ENCODE data around the gene CAND1.
"Not testable (repeated sequence)": the region's sequence is repeated elsewhere in the genome, so short reads cannot be mapped to it uniquely, and the experiment has no call there.

Gene CAND1

DNA sequence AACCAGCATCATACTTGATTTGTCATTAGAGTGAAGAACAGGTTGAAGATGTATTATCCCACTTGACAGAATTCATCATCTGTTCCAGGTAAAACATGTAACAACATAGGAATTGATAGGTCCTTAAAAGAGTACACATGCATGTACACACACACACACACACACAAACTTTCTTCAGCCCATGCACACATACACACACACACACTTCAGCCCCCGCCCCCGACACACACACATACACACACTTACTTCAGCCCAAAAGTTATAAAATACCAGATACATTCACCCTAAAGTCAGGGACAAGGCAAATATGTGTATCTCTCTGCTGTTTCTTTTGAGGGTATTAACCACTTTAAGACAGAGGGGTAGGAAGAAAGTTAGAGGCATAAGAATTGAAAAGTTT, 15.4 kb downstream of the CAND1 start:
- DNase-seq = no peak

DNA sequence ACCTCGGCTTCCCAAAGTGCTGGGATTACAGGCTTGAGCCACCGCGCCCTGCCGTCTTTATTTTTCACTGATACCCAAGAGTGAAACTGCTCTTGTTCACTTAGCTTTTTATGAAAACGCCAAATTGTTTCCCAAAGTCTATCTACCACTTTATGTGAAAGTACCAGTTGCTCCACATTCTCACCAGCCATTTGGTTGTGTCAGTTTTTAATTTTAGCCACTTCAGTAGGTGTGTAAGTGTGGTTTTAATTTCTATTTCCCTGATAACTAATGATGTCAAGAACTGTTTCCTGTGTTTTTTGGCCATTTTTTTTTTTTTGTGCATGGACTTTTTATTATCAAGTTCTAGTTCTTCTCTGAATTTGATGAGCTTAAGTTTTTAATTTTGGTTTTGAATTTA, 17.1 kb downstream of the CAND1 start:
- DNase-seq = no peak

- DNase-seq = no peak
These were observed 18.2 kb downstream of the CAND1 start for GRCh38 chr12:67287311-67287710.

DNA sequence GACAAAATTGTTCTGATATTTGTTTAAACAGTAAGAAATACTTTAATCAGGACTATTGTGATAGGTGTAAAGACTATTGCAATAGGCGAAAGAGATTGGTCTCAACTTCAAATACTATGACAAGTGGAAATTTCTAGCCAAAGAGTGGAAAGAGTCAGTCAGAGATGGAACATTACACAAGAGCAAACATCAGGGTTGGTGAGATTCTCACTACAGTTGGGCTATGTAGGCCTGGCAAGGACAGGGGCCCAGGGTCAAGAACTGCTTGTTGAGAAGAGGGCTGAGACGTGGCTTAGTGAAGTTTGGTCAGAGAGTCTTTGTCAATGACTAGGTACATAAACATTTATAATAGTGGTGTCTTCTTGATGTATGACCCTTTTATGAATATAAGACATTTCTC, 19.4 kb downstream of the CAND1 start:
- DNase-seq = no peak

DNA sequence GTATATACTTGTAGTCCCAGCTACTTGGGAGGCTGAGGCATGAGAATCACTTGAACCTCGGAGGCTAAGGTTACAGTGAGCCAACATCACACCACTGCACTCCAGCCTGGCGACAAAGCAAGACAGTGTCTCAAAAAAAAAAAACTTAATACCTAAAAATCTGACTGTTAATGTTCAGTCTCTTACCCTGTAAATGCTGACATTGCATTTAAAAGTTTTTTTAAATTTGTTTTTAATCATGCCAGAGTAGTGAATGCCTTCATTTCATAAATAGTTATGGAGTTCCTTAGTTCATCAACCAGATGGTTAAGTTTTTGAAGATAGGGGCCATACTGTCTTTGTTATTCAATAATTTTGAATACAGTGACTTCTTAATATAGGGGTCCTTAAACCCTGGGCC, 21.2 kb downstream of the CAND1 start:
- no peak for DNase-seq

GRCh38 chr12:67299526-67299925, 30.4 kb downstream of the CAND1 start:
- DNase-seq = no peak

- DNase-seq = no peak
These were observed 30.8 kb downstream of the CAND1 start for GRCh38 chr12:67299926-67300325.

DNA sequence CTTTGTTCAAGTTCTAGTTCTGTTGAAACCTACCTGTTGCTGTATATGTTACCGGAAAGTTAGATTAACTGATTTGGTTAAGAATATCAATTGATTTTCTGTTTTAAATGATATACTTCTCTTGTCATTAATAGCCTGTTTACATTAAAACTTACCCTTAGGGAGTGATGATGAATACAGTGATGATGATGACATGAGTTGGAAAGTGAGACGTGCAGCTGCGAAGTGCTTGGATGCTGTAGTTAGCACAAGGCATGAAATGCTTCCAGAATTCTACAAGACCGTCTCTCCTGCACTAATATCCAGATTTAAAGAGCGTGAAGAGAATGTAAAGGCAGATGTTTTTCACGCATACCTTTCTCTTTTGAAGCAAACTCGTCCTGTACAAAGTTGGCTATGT, 33.0 kb downstream of the CAND1 start:
- DNase-seq = no peak

DNA sequence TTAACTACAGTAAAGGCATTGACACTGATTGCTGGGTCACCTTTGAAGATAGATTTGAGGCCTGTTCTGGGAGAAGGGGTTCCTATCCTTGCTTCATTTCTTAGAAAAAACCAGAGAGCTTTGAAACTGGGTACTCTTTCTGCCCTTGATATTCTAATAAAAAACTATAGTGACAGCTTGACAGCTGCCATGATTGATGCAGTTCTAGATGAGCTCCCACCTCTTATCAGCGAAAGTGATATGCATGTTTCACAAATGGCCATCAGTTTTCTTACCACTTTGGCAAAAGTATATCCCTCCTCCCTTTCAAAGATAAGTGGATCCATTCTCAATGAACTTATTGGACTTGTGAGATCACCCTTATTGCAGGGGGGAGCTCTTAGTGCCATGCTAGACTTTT, 36.4 kb downstream of the CAND1 start:
- no peak for DNase-seq

DNA sequence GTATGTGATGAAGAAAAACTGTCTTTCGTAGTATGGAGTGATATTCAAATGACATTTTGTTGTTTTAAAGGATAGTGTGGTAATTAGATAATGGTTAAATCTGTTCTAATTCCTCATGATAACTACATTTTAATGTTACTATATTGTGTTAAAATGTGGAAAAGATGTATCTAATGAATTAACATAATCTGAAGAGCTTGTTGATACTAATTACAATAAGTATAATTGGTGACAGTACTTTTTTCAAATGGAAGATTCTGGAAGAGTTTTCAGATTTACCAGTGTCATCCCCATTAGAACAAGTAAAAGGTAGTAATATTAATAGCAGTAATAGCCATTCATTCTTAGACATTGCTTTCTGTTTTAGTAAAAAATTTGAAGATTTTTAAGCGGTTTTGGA, 37.6 kb downstream of the CAND1 start:
- no peak for DNase-seq

GRCh38 chr12:67315661-67316060, 46.5 kb downstream of the CAND1 start:
- DNase-seq = no peak

GRCh38 chr12:67318786-67319185, 49.6 kb downstream of the CAND1 start:
- no peak for DNase-seq

DNA sequence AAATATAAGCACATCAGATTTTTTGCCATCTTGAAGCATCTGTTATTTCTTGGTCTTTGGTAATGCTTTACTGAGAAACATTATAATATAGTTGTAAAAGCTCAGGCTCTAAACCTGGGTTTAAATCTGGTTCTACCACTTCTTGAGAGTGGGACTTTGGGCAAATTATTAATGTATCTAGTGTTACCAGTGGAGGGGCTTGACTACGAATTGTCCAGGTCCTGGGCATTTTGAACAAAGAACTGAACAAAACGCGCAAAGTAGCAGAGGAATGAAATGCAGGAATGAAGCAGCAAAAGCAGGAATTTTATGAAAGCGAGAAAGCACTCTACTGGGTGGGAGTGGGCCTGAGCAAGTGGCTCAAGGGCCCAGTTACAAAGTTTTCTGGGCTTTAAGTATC, 50.8 kb downstream of the CAND1 start:
- DNase-seq = no peak

- DNase-seq = no peak
These were observed 51.6 kb downstream of the CAND1 start for GRCh38 chr12:67320614-67321295.

- DNase-seq = no peak
These were observed 53.4 kb downstream of the CAND1 start for GRCh38 chr12:67322580-67322979.

GRCh38 chr12:67323007-67323406, 53.8 kb downstream of the CAND1 start:
- no peak for DNase-seq

GRCh38 chr12:67326637-67327036, 57.5 kb downstream of the CAND1 start:
- DNase-seq = no peak

DNA sequence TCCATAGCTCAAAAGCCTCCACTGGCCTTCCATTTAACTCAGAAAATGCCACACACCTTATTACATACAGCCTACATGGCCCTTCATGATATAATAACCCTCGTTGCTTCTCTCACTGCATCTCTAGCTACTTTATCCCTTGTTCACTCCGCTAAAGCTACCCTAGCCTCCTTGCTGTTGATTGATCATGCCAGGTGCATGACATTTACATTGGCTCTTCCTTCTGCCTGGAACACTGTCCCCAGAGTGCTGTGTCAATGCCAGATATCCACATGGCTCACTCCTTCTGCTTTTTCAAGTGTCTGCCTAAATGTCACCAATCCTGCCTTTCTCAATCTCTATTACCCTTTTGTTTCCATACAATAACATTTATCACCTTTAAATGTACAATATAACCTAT, 58.3 kb downstream of the CAND1 start:
- no peak for DNase-seq

- DNase-seq = no peak
These were observed 62.0 kb downstream of the CAND1 start for GRCh38 chr12:67331123-67331522.

GRCh38 chr12:67331828-67332227, 62.7 kb downstream of the CAND1 start:
- DNase-seq = no peak

DNA sequence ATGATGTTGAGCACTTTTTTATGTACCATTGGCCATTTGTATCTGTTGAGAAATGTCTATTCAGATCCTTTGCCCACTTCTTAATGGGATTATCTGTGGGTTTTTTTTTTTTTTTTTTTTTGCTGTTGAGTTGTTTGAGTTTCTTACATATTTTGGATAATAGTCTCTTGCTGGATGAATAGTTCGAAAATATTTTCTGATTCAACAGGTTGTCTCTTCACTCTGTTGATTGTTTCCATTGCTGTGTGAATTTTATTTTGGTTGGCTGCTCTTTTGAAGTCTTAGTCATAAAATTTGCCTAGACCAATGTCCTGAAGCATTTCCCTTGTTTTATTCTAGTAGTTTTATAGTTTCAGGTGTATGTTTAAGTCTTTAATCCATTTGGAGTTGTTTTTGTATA, 64.5 kb downstream of the CAND1 start:
- no peak for DNase-seq

DNA sequence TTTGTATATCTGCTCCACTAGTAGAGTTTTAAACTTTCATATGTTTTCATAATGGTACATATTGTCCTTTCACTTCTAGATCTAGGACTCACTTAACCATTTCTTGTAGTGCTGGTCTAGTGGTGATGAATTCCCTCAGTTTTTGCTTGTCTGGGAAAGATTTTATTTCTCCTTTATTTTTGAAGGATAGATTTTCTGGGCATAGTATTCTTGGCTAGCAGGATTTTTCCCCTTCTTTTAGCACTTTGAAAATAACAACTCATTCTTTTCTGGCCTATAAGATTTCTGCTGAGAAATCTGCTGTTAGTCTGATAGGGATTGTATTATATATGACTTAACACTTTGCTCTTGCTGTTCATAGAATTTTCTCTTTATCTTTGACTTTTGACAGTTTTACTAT, 69.3 kb downstream of the CAND1 start:
- DNase-seq = no peak

DNA sequence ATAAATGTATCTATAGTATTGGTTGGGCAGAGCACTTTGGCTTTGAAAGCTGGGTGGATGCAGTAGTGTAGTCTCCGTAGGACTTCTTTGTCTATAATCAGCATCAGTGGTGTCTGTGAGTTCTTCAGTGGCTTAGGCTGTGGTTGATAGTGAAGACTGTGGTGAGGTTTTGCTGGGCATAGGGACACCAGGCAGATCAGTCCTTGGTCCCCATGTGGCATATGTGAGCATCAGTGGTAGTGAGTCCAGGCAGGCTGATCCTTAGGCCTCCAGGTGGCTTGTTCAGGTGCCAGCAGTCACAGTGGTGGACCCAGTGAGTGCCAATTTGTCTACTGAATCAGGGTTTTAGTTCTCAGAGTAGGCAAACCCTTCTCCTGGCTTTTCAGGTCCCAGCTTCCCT, 70.4 kb downstream of the CAND1 start:
- no peak for DNase-seq

- DNase-seq = not testable (repeated sequence)
These were observed 71.9 kb downstream of the CAND1 start for GRCh38 chr12:67341086-67341485.

- no peak for DNase-seq
These were observed 76.0 kb downstream of the CAND1 start for GRCh38 chr12:67344979-67345710.
